Kidney capillary endothelial cell (primary cell): ENCODE results near the gene CARD14.

ENCODE experiments used
- DNase-seq: peaks from one replicate; pipeline ENCODE4 v3.0.0-alpha.2; 2018; ENCODE audit warnings: low spot score

Gene CARD14

GRCh38 chr17:80212511-80212910, 42.7 kb downstream of the CARD14 start:
- DNase-seq, result no peak

- no peak for DNase-seq
These were observed 43.3 kb downstream of the CARD14 start for GRCh38 chr17:80212962-80213642.

- DNase-seq, result no peak
These were observed 43.8 kb downstream of the CARD14 start for GRCh38 chr17:80213643-80213975.

- DNase-seq, result no peak
These were observed 44.4 kb downstream of the CARD14 start for GRCh38 chr17:80214012-80214877.

- DNase-seq, result no peak
These were observed 45.0 kb downstream of the CARD14 start for GRCh38 chr17:80214878-80215210.

GRCh38 chr17:80216473-80217456, 46.9 kb downstream of the CARD14 start:
- DNase-seq, result no peak

- no peak for DNase-seq
These were observed 48.0 kb downstream of the CARD14 start for GRCh38 chr17:80217703-80218362.

- DNase-seq, result no peak
These were observed 48.6 kb downstream of the CARD14 start for GRCh38 chr17:80218391-80218790.

- DNase-seq, result peak; percentile 69
These were observed 49.4 kb downstream of the CARD14 start for GRCh38 chr17:80219013-80219762.

- no peak for DNase-seq
These were observed 49.9 kb downstream of the CARD14 start for GRCh38 chr17:80219763-80220053.

- DNase-seq, result peak; percentile 56
These were observed 50.4 kb downstream of the CARD14 start, which contains the start of the genes SGSH and SLC26A11 for GRCh38 chr17:80220054-80220735. Gene SGSH (minus strand): TSS chr17:80220333. CDS start chr17:80220313, 20 bp downstream. Gene SLC26A11 (plus strand): TSS chr17:80220427. CDS start chr17:80221561, 1,134 bp downstream.

GRCh38 chr17:80220736-80221215, 50.9 kb downstream of the CARD14 start:
- no peak for DNase-seq

- no peak for DNase-seq
These were observed 51.7 kb downstream of the CARD14 start for GRCh38 chr17:80221351-80222105.

- no peak for DNase-seq
These were observed 52.7 kb downstream of the CARD14 start for GRCh38 chr17:80222376-80223141.

GRCh38 chr17:80223142-80223815, 53.4 kb downstream of the CARD14 start:
- no peak for DNase-seq

GRCh38 chr17:80223838-80224497, 54.1 kb downstream of the CARD14 start:
- DNase-seq, result no peak

- no peak for DNase-seq
These were observed 54.9 kb downstream of the CARD14 start for GRCh38 chr17:80224683-80225082.

- no peak for DNase-seq
These were observed 55.4 kb downstream of the CARD14 start for GRCh38 chr17:80225230-80225629.
